GM23338 (cell line): ENCODE results near the gene L3MBTL2. TPM values are rescaled to one million over a fixed set of nuclear protein-coding genes. Genes with fewer than 3 reads are reported as not detected.

Experiments
- ATAC-seq: fragments of 200-7000 bp; cut with Tn5 transposase; 3 replicates; pipeline ENCODE4 v1.9.1; 2020
- DNase-seq: peaks from one replicate; pipeline ENCODE4 v3.0.0-alpha.2; 2015; ENCODE audit warnings: low spot score
- H2AFZ ChIP-seq: fragments of 200-600 bp; sonication (generic); 2 replicates; pipeline ENCODE4 v1.8.0; 2016; ENCODE audit warnings: antibody characterized with exemption, mild to moderate bottlenecking, moderate library complexity
- H3F3A ChIP-seq: fragments of 200-600 bp; sonication (generic); replicated peaks from 2 replicates; pipeline ENCODE4 v1.8.0; 2017; ENCODE audit warnings: antibody characterized with exemption, mixed run types, low read depth
- H3K27ac ChIP-seq: fragments of 200-600 bp; sonication (generic); 2 replicates; pipeline ENCODE4 v1.6.1; 2016; ENCODE audit warnings: low read depth
- H3K27me3 ChIP-seq: fragments of 200-600 bp; sonication (generic); 2 replicates; pipeline ENCODE4 v1.8.0; 2016; ENCODE audit warnings: mild to moderate bottlenecking, mixed run types, moderate library complexity; ENCODE audit not compliant: insufficient read depth
- H3K36me3 ChIP-seq: fragments of 200-600 bp; sonication (generic); 2 replicates; pipeline ENCODE4 v1.8.0; 2016; ENCODE audit warnings: mild to moderate bottlenecking; ENCODE audit not compliant: insufficient read depth
- H3K4me1 ChIP-seq: fragments of 200-600 bp; sonication (generic); 2 replicates; pipeline ENCODE4 v1.8.0; 2016; ENCODE audit warnings: mild to moderate bottlenecking, moderate library complexity; ENCODE audit not compliant: insufficient read depth
- H3K4me2 ChIP-seq: fragments of 200-600 bp; sonication (generic); 2 replicates; pipeline ENCODE4 v1.7.1; 2017; ENCODE audit warnings: mixed run types
- H3K4me3 ChIP-seq: fragments of 200-600 bp; sonication (generic); 2 replicates; pipeline ENCODE4 v1.6.1; 2016; ENCODE audit warnings: mixed run types
- H3K79me2 ChIP-seq: fragments of 200-600 bp; sonication (generic); replicated peaks from 2 replicates; pipeline ENCODE4 v1.8.0; 2017; ENCODE audit warnings: mild to moderate bottlenecking; ENCODE audit not compliant: insufficient read depth
- H3K9me2 ChIP-seq: fragments of 200-600 bp; sonication (generic); 2 replicates; pipeline ENCODE4 v1.8.0; 2017; ENCODE audit not compliant: insufficient read depth
- H4K20me1 ChIP-seq: fragments of 200-600 bp; sonication (generic); replicated peaks from 2 replicates; pipeline ENCODE4 v1.8.0; 2017; ENCODE audit warnings: mild to moderate bottlenecking; ENCODE audit not compliant: insufficient read depth
- H3K27ac Mint-ChIP-seq: 2 replicates; pipeline ENCODE4 v1.8.0; 2020; ENCODE audit warnings: inconsistent platforms, mild to moderate bottlenecking, moderate library complexity, mixed read lengths
- H3K27me3 Mint-ChIP-seq: 3 replicates; pipeline ENCODE4 v1.8.0; 2022; ENCODE audit warnings: low read depth, mild to moderate bottlenecking, moderate library complexity, mixed read lengths, inconsistent platforms; ENCODE audit not compliant: insufficient read depth, poor library complexity
- H3K36me3 Mint-ChIP-seq: 3 replicates; pipeline ENCODE4 v1.8.0; 2021; ENCODE audit warnings: low read depth, mild to moderate bottlenecking, inconsistent platforms, moderate library complexity, mixed read lengths
- H3K4me1 Mint-ChIP-seq: 3 replicates; pipeline ENCODE4 v1.8.0; 2020; ENCODE audit warnings: mild to moderate bottlenecking, inconsistent platforms, mixed read lengths
- H3K4me3 Mint-ChIP-seq: 3 replicates; pipeline ENCODE4 v1.8.0; 2021; ENCODE audit warnings: moderate library complexity, mild to moderate bottlenecking, inconsistent platforms, mixed read lengths
- H3K9me3 Mint-ChIP-seq: 3 replicates; pipeline ENCODE4 v1.8.0; 2020; ENCODE audit warnings: moderate library complexity, mild to moderate bottlenecking, inconsistent platforms, mixed read lengths
- CREB1 ChIP-seq: fragments of 250-450 bp; sonication (Bioruptor Pico); IDR thresholded peaks from 2 replicates; pipeline ENCODE4 v1.5.0; 2020; ENCODE audit warnings: low read depth, mild to moderate bottlenecking, moderate library complexity
- CTCF ChIP-seq, 2 experiments: fragments of 200-600 bp in 1 of 2; sonication (generic) in 1 of 2; conservative IDR thresholded peaks; 2 replicates each; pipeline versions ENCODE4 v1.5.1 to v1.6.1; 2016 to 2017; ENCODE audit warnings: antibody characterized with exemption in 2 of 2, low read depth in 2 of 2, mild to moderate bottlenecking in 2 of 2, moderate library complexity in 1 of 2
- ETS1 ChIP-seq: IDR thresholded peaks from 2 replicates; pipeline ENCODE4 v1.6.1; 2016; ENCODE audit warnings: antibody characterized with exemption
- EZH2 ChIP-seq: fragments of 200-600 bp; sonication (generic); IDR thresholded peaks from one replicate; pipeline ENCODE4 v1.8.0; 2017; ENCODE audit warnings: antibody characterized with exemption, mild to moderate bottlenecking, low read depth; ENCODE audit not compliant: unreplicated experiment
- EZH2phosphoT487 ChIP-seq: fragments of 200-600 bp; sonication (generic); IDR thresholded peaks from one replicate; pipeline ENCODE4 v1.8.1; 2018; ENCODE audit warnings: antibody characterized with exemption; ENCODE audit not compliant: unreplicated experiment
- JUNB ChIP-seq: IDR thresholded peaks from one replicate; pipeline ENCODE4 v1.6.1; 2016; ENCODE audit warnings: antibody characterized with exemption; ENCODE audit not compliant: unreplicated experiment
- NANOG ChIP-seq: IDR thresholded peaks from 2 replicates; pipeline ENCODE4 v1.6.1; 2016; ENCODE audit warnings: antibody characterized with exemption, borderline replicate concordance
- POLR2AphosphoS5 ChIP-seq: IDR thresholded peaks from 2 replicates; pipeline ENCODE4 v1.6.1; 2016; ENCODE audit warnings: antibody characterized with exemption, low read depth
- REST ChIP-seq: IDR thresholded peaks from one replicate; pipeline ENCODE4 v1.6.1; 2018; ENCODE audit warnings: antibody characterized with exemption; ENCODE audit not compliant: unreplicated experiment
- ZNF114 ChIP-seq: fragments of 250-450 bp; sonication (Bioruptor Pico); IDR thresholded peaks from 2 replicates; pipeline ENCODE4 v1.5.0; 2020; ENCODE audit warnings: mild to moderate bottlenecking, moderate library complexity
- ZNF331 ChIP-seq: fragments of 250-450 bp; sonication (Bioruptor Pico); IDR thresholded peaks from 2 replicates; pipeline ENCODE4 v1.5.0; 2020; ENCODE audit warnings: low read depth, mild to moderate bottlenecking, moderate library complexity
- polyA plus RNA-seq: library from polyadenylated mRNA; unstranded; fragments of >200 nt; fragmentation: Nextera tagmentation; extraction: Ambion mirVana; gene quantifications from 2 replicates; pipeline ENCODE4 v1.2.1, GENCODE V29; 2016
- total RNA-seq: library from RNA; depleted of rRNA; stranded (reverse); fragments of >200 nt; shearing (Covaris generic); gene quantifications from 2 replicates; pipeline ENCODE4 v1.2.3, GENCODE V29; 2014

The L3MBTL2 gene
- total and polyA plus RNA-seq, 2 experiments from 2014 or later = 13.9 to 27.1 TPM

GRCh38 chr22:41177622-41178424 is 27.3 kb upstream of the L3MBTL2 start:
- no peaks in the 10 kb centered on the region for H3K27me3 ChIP-seq
- H4K20me1 ChIP-seq = peaks cover 13% of the 10 kb centered on the region
- Mint-ChIP-seq H3K27me3 (peaks cover 19% of the 10 kb centered on the region), H3K36me3 (peaks cover 89% of the 10 kb centered on the region), H3K9me3 (peaks cover 16% of the 10 kb centered on the region; the same call in 2 of the 3 replicates), H3K4me1 (peaks cover 9% of the 10 kb centered on the region), H3K4me3 (no peak overlapping the region), H3K27ac (no peak overlapping the region; the same call in 1 of the 2 replicates)
- peaks cover 45% of the 10 kb centered on the region for H3F3A ChIP-seq
- no peak overlapping the region for H3K4me2 ChIP-seq
- no peak overlapping the region for H2AFZ ChIP-seq
- no peak overlapping the region for H3K27ac ChIP-seq
- peaks cover 43% of the 10 kb centered on the region for H3K36me3 ChIP-seq
- TF ChIP-seq ZNF331 (CRISPR knock-in tag) (no peak), REST (no peak), CTCF (conservative IDR thresholded peaks at IDR 0.05; ENCODE audit: low read depth in 2 of 2) (no peak), CREB1 (CRISPR knock-in tag) (no peak), EZH2phosphoT487 (no peak), NANOG (no peak), POLR2AphosphoS5 (no peak), ETS1 (no peak), EZH2 (no peak), ZNF114 (CRISPR knock-in tag) (no peak), JUNB (no peak)
- H3K4me1 ChIP-seq = peaks cover 1% of the 10 kb centered on the region; the same call in 1 of the 2 replicates
- ATAC-seq (no peak), DNase-seq (no peak)
- H3K79me2 ChIP-seq = no peaks in the 10 kb centered on the region
- no peaks in the 10 kb centered on the region for H3K9me2 ChIP-seq
- no peak overlapping the region for H3K4me3 ChIP-seq
